Heart left ventricle (tissue), 16 donors: Measurements from ENCODE around the gene ATRX. TPM values are rescaled to one million over a fixed set of nuclear protein-coding genes. Genes with fewer than 3 reads are reported as not detected.

ENCODE experiments used
- ATAC-seq, 4 donors: fragments of 200-7000 bp; cut with Tn5 transposase; one replicate each; pipeline ENCODE4 v1.9.1; 2020 to 2022; ENCODE audit warnings: moderate library complexity in 4 of 4, mild to moderate bottlenecking in 3 of 4, moderate number of reproducible peaks in 1 of 4
- DNase-seq, 5 donors: peaks; one replicate each; pipeline ENCODE4 v3.0.0-alpha.2; 2020
- H3K27ac ChIP-seq, 12 donors: fragments of 200-600 bp; sonication (generic) in 4 of 12; one replicate each; pipeline versions ENCODE4 v1.5.0 to v1.8.0; 2016 to 2022; ENCODE audit warnings: mild to moderate bottlenecking in 2 of 12
- H3K27me3 ChIP-seq, 9 donors: fragments of 200-600 bp; sonication (generic) in 2 of 9; one replicate each; pipeline versions ENCODE4 v1.5.1 to v1.8.0; 2016 to 2022; ENCODE audit warnings: mild to moderate bottlenecking in 3 of 9
- H3K36me3 ChIP-seq, 9 donors: fragments of 200-600 bp; sonication (generic) in 2 of 9; one replicate each; pipeline versions ENCODE4 v1.5.0 to v1.8.0; 2018 to 2022; ENCODE audit warnings: mild to moderate bottlenecking in 2 of 9
- H3K4me1 ChIP-seq, 12 donors: fragments of 200-600 bp; sonication (generic) in 4 of 12; one replicate each; pipeline versions ENCODE4 v1.5.0 to v1.8.0; 2016 to 2022; ENCODE audit warnings: mild to moderate bottlenecking in 3 of 12
- H3K4me3 ChIP-seq, 12 donors: fragments of 200-600 bp; sonication (generic) in 4 of 12; one replicate each; pipeline versions ENCODE4 v1.5.0 to v1.8.0; 2017 to 2022; ENCODE audit warnings: mild to moderate bottlenecking in 9 of 12, moderate library complexity in 4 of 12
- H3K9me3 ChIP-seq, 12 donors: fragments of 200-600 bp; sonication (generic) in 4 of 12; one replicate each; pipeline versions ENCODE4 v1.5.0 to v1.8.0; 2016 to 2022; ENCODE audit warnings: mild to moderate bottlenecking in 1 of 12
- CTCF ChIP-seq, 12 donors: fragments of 200-600 bp; sonication (generic) in 4 of 12; IDR thresholded peaks; one replicate each; pipeline versions ENCODE4 v1.5.0 to v1.8.0; 2018 to 2022; ENCODE audit warnings: antibody characterized with exemption in 12 of 12, mild to moderate bottlenecking in 5 of 12
- POLR2A ChIP-seq, 2 donors: fragments of 450-650 bp; IDR thresholded peaks; one replicate each; pipeline ENCODE4 v1.6.1; 2017; ENCODE audit warnings: antibody characterized with exemption in 2 of 2, mild to moderate bottlenecking in 2 of 2, moderate library complexity in 2 of 2
- WGBS, 4 donors: extraction: QIAGEN DNeasy Blood & Tissue Kit in 2 of 4; methylation state at CpG; one replicate each; pipeline versions ENCODE4 v1.1.5 to v1.1.7; 2013 to 2018; 5-methylcytosine and 5-hydroxymethylcytosine counted together
- intact Hi-C, 10 donors: fragments of 100-400 bp; cut with DNase I; formaldehyde crosslinking; loops; one replicate each; pipeline versions ENCODE4 v1.11.1 to v1.14.2; 2022
- polyA plus RNA-seq, 2 donors: library from polyadenylated mRNA; stranded (reverse); fragments of 200-250 nt; gene quantifications; one replicate each; pipeline ENCODE4 v1.2.3, GENCODE V29; 2013
- total RNA-seq, 9 donors: library from RNA; depleted of rRNA in 2 of 9; stranded (reverse); fragments of >200 nt in 2 of 9; fragmentation: NEBNext Ultra II Directional in 3 of 9; extraction: Animal tissue kit (Norgen Biotek cat#: 25700) in 3 of 9; gene quantifications; one replicate each; pipeline versions ENCODE4 v1.1.0 to v1.2.4, GENCODE V29; 2016 to 2023
- donor health status: ischemic (EF 13 %, LVEDD 7.1; RV severe dilation, severe dysfunction).
- donor health status: healthy with polysubstance abuse.
- donor health status: DM: no; HTN: yes; CAD: no.
- donor health status: DM: no; HTN: no; CAD: no.
- donor health status: ischemic (EF 25% LVEDD 6.9; RV normal size, moderate dysfunction).
- donor health status: ischemic (EF 25% LVEDD 5.7; RV mildly dilated, moderate dysfunction).
- donor health status: healthy.
- donor health status: DM: yes; HTN: yes; CAD: no.
- donor health status: ischemic (EF 35%, LVEDD 5.7; RV mildly dilated, moderate dysfunction).
- donor health status: nonischemic (EF 11% LVEDD 7.7; RV severe dilation, severe dysfunction).
- donor health status: DM: yes; HTN: yes; CAD: no.
- donor health status: PGD.
- donor health status: ischemic (EF 29% LVEDD 5.4; RV normal size, mild dysfunction).
- donor health status: nonischemic (EF 23%, LVEDD 6.1; RV moderate dilation, normal function).

Gene ATRX
- total and polyA plus RNA-seq, 11 donors, result 24.6 to 102 (median 83.8) TPM

DNA sequence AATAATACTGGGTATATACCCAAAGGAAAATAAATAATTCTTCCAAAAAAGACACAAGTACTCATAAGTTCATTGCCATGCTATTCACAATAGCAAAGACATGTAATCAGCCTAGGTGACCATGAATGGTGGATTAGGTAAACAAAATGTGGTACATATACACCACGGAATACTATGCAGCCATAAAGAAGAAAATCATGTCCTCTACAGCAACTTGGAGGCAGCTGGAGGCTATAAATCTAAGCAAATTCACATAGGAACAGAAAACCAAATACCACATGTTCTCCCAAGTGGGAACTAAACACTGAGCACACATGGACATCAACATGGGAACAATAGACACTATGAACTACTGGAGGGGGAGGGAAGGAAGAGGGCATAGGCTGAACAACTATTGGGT lies 146.2 kb downstream of the ATRX start:
- H3K4me3 ChIP-seq, result no peak overlapping the region
- H3K27ac ChIP-seq, result no peak overlapping the region
- no peak for TF ChIP-seq CTCF (IDR thresholded peaks at IDR 0.05)
- TF ChIP-seq POLR2A (IDR thresholded peaks at IDR 0.05), result no peak
- ATAC-seq (no peak), DNase-seq (no peak)
- peaks cover 0 to 32% (median 9%) of the 10 kb centered on the region in 9 donors for H3K36me3 ChIP-seq
- H3K27me3 ChIP-seq, result no peaks in the 10 kb centered on the region
- H3K9me3 ChIP-seq, result no peaks in the 10 kb centered on the region
- intact Hi-C loops, result no loop called here
- H3K4me1 ChIP-seq, result peaks cover 0 to 3% (median 0%) of the 10 kb centered on the region in 12 donors
- 69 to 95% (median 82%) methylated on average over 1 of the region's 1 CpG for WGBS, 4 donors

GRCh38 chrX:77638397-77638796 lies 147.6 kb downstream of the ATRX start:
- TF ChIP-seq POLR2A (IDR thresholded peaks at IDR 0.05) (no peak), CTCF (IDR thresholded peaks at IDR 0.05) (no peak)
- Histone ChIP-seq H3K27ac (no peak overlapping the region), H3K4me1 (peaks cover 0 to 3% (median 0%) of the 10 kb centered on the region in 12 donors), H3K36me3 (peaks cover 0 to 46% (median 16%) of the 10 kb centered on the region in 9 donors), H3K9me3 (no peaks in the 10 kb centered on the region), H3K27me3 (no peaks in the 10 kb centered on the region), H3K4me3 (no peak overlapping the region)
- no peak for ATAC-seq
- intact Hi-C loops, result no loop called here
- WGBS, 4 donors, result 88 to 92% (median 91%) methylated on average over 8 of the region's 8 CpGs
- DNase-seq, result no peak

GRCh38 chrX:77635373-77635772 lies 150.6 kb downstream of the ATRX start:
- DNase-seq (no peak), ATAC-seq (no peak)
- H3K27me3 ChIP-seq, result no peaks in the 10 kb centered on the region
- TF ChIP-seq POLR2A (IDR thresholded peaks at IDR 0.05) (no peak), CTCF (IDR thresholded peaks at IDR 0.05) (no peak)
- peaks cover 0 to 70% (median 21%) of the 10 kb centered on the region in 9 donors for H3K36me3 ChIP-seq
- 68 to 97% (median 85%) methylated on average over 2 of the region's 2 CpGs for WGBS, 4 donors
- H3K9me3 ChIP-seq, result no peaks in the 10 kb centered on the region
- no peak overlapping the region for H3K27ac ChIP-seq
- no peak overlapping the region for H3K4me3 ChIP-seq
- intact Hi-C loops, result no loop called here
- no peaks in the 10 kb centered on the region for H3K4me1 ChIP-seq

- intact Hi-C loops, result no loop called here
- Histone ChIP-seq H3K9me3 (no peaks in the 10 kb centered on the region), H3K27me3 (no peaks in the 10 kb centered on the region), H3K4me1 (peaks cover 0 to 4% (median 0%) of the 10 kb centered on the region in 12 donors), H3K27ac (no peak overlapping the region), H3K36me3 (peaks cover 0 to 47% (median 5%) of the 10 kb centered on the region in 9 donors), H3K4me3 (no peak overlapping the region)
- 90 to 98% (median 92%) methylated on average over 1 of the region's 1 CpG for WGBS, 4 donors
- DNase-seq, result no peak
- TF ChIP-seq POLR2A (IDR thresholded peaks at IDR 0.05), result no peak
- TF ChIP-seq CTCF (IDR thresholded peaks at IDR 0.05), result peak in 4 of 12 donors; percentile 5 to 19 (median 17)
- ATAC-seq, result no peak
These were observed 157.6 kb downstream of the ATRX start for GRCh38 chrX:77628294-77629025.
